GM12878 (cell line): ENCODE measurements around the gene RANBP17.

Source experiments
- CHD1 ChIP-seq: IDR thresholded peaks from 2 replicates; pipeline ENCODE4 v1.6.1; 2012; ENCODE audit warnings: low read depth, low read length, improper control_type of control experiment
- CHD2 ChIP-seq: IDR thresholded peaks from 2 replicates; pipeline ENCODE4 v1.6.1; 2011; ENCODE audit warnings: low read depth, low read length, improper control_type of control experiment, borderline replicate concordance
- CTCF ChIP-seq, 3 experiments: IDR thresholded peaks in 2 of 3; conservative IDR thresholded peaks in 1 of 3; 2 replicates each; pipeline ENCODE4 v1.5.1; 2011; ENCODE audit warnings: low read depth in 3 of 3, low read length in 3 of 3, mild to moderate bottlenecking in 3 of 3, control low read depth in 2 of 3, moderate library complexity in 2 of 3, inconsistent platforms in 1 of 3, mixed read lengths in 1 of 3; ENCODE audit not compliant: control insufficient read depth in 2 of 3, insufficient read depth in 1 of 3; ENCODE audit errors: extremely low read depth in 1 of 3
- ESRRA ChIP-seq: IDR thresholded peaks from 2 replicates; pipeline ENCODE4 v1.6.1; 2012; ENCODE audit warnings: mild to moderate bottlenecking, low read length, improper control_type of control experiment
- EZH2 ChIP-seq: IDR thresholded peaks from 2 replicates; pipeline ENCODE4 v1.6.1; 2012; ENCODE audit warnings: low read depth, mild to moderate bottlenecking, control low read depth, inconsistent platforms, low read length, borderline replicate concordance; ENCODE audit not compliant: control insufficient read depth
- KAT2A ChIP-seq: conservative IDR thresholded peaks from 2 replicates; pipeline ENCODE4 v1.6.1; 2011; ENCODE audit warnings: low read depth, low read length; ENCODE audit not compliant: control insufficient read depth
- MAX ChIP-seq: IDR thresholded peaks from 2 replicates; pipeline ENCODE4 v1.6.1; 2012; ENCODE audit warnings: low read depth, low read length, improper control_type of control experiment
- SPI1 ChIP-seq: IDR thresholded peaks from 2 replicates; pipeline ENCODE4 v1.6.1; 2011; ENCODE audit warnings: low read depth, mild to moderate bottlenecking, low read length, moderate library complexity, borderline replicate concordance; ENCODE audit not compliant: insufficient read depth

- no peak for TF ChIP-seq ESRRA
- TF ChIP-seq CHD1 = no peak
- TF ChIP-seq MAX = no peak
- TF ChIP-seq CHD2 = no peak
- no peak for TF ChIP-seq EZH2
- no peak for TF ChIP-seq KAT2A
- TF ChIP-seq SPI1 = no peak
- no peak for TF ChIP-seq CTCF (IDR thresholded peaks at IDR 0.05 in 2 of 3, conservative IDR thresholded peaks at IDR 0.05 in 1 of 3; ENCODE audit: control insufficient read depth in 2 of 3, extremely low read depth in 1 of 3, insufficient read depth in 1 of 3, low read depth in 3 of 3, low read length in 3 of 3)
These were observed 266.3 kb downstream of the RANBP17 start for GRCh38 chr5:171128136-171128535.
